HG02610 (cell line): ENCODE results near the gene KIAA1958.

Experiments
- ATAC-seq: cut with Tn5 transposase; IDR thresholded peaks from one replicate; pipeline ENCODE4 v1.9.1; 2021; ENCODE audit warnings: mild to moderate bottlenecking, moderate library complexity; ENCODE audit not compliant: unreplicated experiment

Gene KIAA1958

GRCh38 chr9:112529316-112529715 is 42.7 kb downstream of the KIAA1958 start:
- ATAC-seq = no peak

GRCh38 chr9:112530751-112531205 is 44.2 kb downstream of the KIAA1958 start:
- no peak for ATAC-seq

- no peak for ATAC-seq
Measured at GRCh38 chr9:112531666-112532282, 45.1 kb downstream of the KIAA1958 start.

GRCh38 chr9:112532427-112532826 is 45.8 kb downstream of the KIAA1958 start:
- no peak for ATAC-seq

GRCh38 chr9:112533660-112534059 is 47.0 kb downstream of the KIAA1958 start:
- no peak for ATAC-seq

- ATAC-seq = no peak
Measured at GRCh38 chr9:112535301-112535700, 48.7 kb downstream of the KIAA1958 start.

- ATAC-seq = no peak
Measured at GRCh38 chr9:112535811-112536210, 49.2 kb downstream of the KIAA1958 start.

- ATAC-seq = no peak
Measured at GRCh38 chr9:112537561-112537960, 50.9 kb downstream of the KIAA1958 start.

GRCh38 chr9:112540800-112541199 is 54.2 kb downstream of the KIAA1958 start:
- ATAC-seq = no peak

GRCh38 chr9:112541685-112542084 is 55.1 kb downstream of the KIAA1958 start:
- no peak for ATAC-seq

- no peak for ATAC-seq
Measured at GRCh38 chr9:112542593-112543292, 56.1 kb downstream of the KIAA1958 start.

- ATAC-seq = peak; percentile 36
Measured at GRCh38 chr9:112544477-112544876, 57.9 kb downstream of the KIAA1958 start.

- ATAC-seq = no peak
Measured at GRCh38 chr9:112545237-112545636, 58.6 kb downstream of the KIAA1958 start.

- peak; percentile 69 for ATAC-seq
Measured at GRCh38 chr9:112546149-112547012, 59.8 kb downstream of the KIAA1958 start.

GRCh38 chr9:112548051-112548440 is 61.4 kb downstream of the KIAA1958 start:
- ATAC-seq = no peak

- no peak for ATAC-seq
Measured at GRCh38 chr9:112548836-112549595, 62.4 kb downstream of the KIAA1958 start.

- ATAC-seq = no peak
Measured at GRCh38 chr9:112550531-112550930, 63.9 kb downstream of the KIAA1958 start.

GRCh38 chr9:112551641-112552040 is 65.0 kb downstream of the KIAA1958 start:
- ATAC-seq = no peak

- no peak for ATAC-seq
Measured at GRCh38 chr9:112552229-112553056, 65.8 kb downstream of the KIAA1958 start.

- no peak for ATAC-seq
Measured at GRCh38 chr9:112553256-112553826, 66.7 kb downstream of the KIAA1958 start.
